ENCODE measurements around the gene RAD51B. TPM values are rescaled to one million over a fixed set of nuclear protein-coding genes. Genes with fewer than 3 reads are reported as not detected.

The RAD51B gene
- total RNA-seq, 1 donor from 2014 or later: 14.7 TPM

GRCh38 chr14:68394118-68394763, 574.7 kb downstream of the RAD51B start:
- DNase-seq (ENCODE audit: low spot score): no peak

DNA sequence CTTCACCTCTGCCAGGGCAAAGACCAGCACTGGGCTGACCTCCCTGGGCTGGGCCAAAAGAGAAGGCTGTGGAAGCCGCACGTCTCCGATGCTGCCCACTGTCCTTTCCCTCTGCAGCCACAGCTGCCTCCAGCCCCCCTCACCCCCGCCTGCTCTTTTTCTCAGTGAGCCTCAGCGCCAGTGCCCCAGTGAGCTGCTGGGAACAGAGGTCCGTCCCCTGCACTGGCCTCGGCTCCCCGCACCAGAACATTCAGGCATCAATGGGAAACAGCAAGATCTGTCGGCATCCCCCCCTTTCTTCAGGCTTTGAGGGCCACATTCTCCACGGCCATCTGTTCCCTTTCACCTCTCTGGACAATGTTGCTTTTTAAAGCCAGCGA, 575.2 kb downstream of the RAD51B start:
- DNase-seq (ENCODE audit: low spot score): no peak

GRCh38 chr14:68395604-68396003, 576.0 kb downstream of the RAD51B start:
- DNase-seq (ENCODE audit: low spot score): no peak

DNA sequence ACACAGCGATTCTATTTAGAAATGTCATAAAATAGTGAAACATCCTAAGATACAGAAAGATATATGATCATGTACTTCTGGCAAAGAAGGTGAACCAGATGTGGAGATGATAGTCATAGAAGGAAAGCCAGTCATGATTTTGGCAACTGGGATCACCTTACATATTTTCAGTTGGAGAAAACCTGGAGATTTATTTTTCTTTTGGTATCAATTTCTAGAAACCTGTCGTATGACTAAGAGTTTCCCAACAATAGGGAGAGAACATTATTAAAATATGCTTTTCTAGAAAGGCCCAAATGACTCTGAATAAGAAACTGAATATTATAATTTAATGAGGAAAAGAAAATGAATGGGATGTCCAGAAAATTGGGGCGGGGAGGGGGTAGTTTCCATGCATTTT, 576.9 kb downstream of the RAD51B start:
- no peak for DNase-seq (ENCODE audit: low spot score)

- DNase-seq (ENCODE audit: low spot score): no peak
Observed at GRCh38 chr14:68397371-68397811, 577.8 kb downstream of the RAD51B start.

GRCh38 chr14:68397822-68398221, 578.2 kb downstream of the RAD51B start:
- no peak for DNase-seq (ENCODE audit: low spot score)

DNA sequence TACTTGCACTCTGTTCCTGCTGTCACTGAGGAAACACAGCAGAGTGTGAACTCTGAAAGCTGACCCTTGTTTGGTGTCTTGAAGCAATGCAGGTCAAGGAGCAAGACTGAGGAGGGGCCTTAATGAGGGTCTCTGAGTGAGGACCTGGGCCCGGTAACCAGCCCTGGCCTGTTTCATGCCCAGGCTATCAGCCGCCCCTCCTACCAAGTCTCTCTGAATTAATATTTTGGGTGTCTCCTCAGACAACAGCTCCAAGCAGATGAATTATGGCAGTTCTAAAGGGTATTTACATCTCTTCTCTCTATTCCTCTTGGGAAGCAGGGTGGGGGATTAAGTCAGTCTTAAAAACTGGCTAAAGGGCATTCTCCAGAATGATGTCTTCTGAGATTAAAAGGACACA, 578.8 kb downstream of the RAD51B start:
- no peak for DNase-seq (ENCODE audit: low spot score)

DNA sequence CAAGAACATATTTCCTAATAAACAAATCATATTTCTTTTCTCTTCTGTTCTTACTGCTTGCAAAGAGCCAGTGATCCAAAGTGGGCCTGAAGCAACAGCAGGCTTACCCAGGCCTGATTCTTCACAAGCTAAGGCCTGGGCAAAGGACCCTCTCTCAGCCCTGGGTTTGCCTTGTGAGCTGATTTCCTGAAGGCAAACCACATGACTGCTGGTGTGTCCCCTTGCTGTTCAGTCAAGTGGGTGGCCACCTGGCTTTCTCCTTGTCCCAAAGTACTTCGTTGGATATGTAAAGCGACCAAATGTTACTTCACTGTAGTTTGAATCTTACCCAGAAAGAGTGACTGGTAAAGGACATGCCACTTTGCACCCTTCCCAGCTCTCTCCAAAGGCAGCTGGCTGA, 580.4 kb downstream of the RAD51B start:
- DNase-seq (ENCODE audit: low spot score): no peak

DNA sequence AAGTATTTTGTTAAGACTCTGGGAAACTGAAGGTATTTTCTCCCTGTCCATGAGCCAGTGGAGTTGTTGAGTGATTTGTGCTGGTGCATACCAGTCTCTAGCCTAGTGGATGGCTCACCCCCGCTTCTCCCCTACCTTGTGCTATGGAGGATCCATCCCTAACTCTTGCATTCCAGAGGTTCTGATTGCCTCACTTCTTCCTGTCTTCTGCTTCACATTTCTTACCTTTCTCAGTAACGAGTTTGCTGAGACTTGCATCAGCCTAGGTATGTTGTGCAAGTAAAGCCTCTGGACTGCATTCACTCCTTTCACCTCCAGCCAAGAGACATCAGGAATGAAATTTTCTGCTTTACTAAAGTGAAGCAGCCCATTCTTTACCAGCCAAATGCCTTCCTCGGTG, 581.7 kb downstream of the RAD51B start:
- no peak for DNase-seq (ENCODE audit: low spot score)

GRCh38 chr14:68401855-68402254, 582.3 kb downstream of the RAD51B start:
- DNase-seq (ENCODE audit: low spot score): no peak

- no peak for DNase-seq (ENCODE audit: low spot score)
Observed at GRCh38 chr14:68402525-68403101, 583.0 kb downstream of the RAD51B start.

DNA sequence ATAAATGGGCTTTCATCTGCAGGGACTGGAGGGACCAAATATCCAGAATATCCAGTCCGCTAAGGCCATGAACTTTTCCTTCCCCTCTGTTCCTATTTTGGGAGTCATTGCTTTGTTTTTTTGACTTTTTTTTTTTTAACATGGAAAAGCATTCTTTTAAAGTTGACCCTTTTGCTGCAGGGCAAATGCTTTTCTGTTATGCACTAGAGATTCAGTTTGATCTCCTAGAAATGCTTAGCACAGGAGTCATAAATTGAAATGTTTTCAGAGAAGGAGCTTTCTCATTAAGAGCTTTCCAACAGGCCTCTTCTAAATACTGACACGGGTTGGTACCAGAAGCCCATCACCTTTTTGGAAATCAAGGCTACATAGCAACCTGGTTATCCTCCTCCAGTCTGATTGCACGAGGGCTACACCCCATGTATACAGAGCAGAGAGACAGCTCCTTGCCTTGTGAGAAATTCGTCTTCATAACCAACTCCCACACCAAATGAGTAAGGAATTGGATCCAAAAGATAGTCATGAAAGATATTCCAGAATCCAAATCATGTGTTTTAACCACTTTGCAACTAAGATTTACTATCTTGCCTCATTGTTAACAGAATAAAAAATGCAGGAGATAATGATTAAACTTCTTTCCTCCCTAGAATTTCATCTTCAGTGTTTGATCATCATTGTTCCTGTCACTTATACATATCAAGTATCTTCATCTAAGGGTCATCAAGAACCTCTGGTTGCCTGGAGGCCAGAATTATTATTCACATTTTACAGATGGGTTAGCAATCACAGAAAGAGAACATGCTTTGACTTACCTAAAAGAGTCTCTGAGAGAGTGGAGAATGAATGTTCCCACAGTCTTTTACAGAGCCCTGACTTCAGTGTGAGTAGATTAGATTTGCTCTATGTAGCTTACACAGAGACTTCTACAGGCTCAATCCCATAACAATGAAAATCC, 583.9 kb downstream of the RAD51B start:
- no peak for DNase-seq (ENCODE audit: low spot score)

GRCh38 chr14:68404146-68404527, 584.6 kb downstream of the RAD51B start:
- DNase-seq (ENCODE audit: low spot score): no peak

- no peak for DNase-seq (ENCODE audit: low spot score)
Observed at GRCh38 chr14:68404652-68405183, 585.1 kb downstream of the RAD51B start.

DNA sequence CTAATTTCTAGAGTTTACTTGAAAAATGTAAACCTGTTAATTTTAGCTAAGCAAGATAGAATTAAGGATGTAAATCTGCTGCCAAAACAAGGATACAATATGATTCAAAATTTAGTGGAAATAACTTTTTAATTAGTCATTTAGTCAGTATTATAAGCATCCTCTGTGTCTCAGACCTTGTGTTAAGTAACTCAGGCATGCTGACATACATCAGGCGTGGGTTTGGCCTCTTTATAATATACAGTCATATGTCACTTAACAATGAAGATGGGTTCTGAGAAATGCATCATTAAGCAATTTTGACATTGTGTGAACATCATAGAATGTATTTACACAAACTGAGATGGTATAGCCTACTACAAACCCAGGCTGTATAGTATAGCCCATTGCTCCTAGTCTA, 586.4 kb downstream of the RAD51B start:
- no peak for DNase-seq (ENCODE audit: low spot score)

GRCh38 chr14:68407285-68407684, 587.7 kb downstream of the RAD51B start:
- no peak for DNase-seq (ENCODE audit: low spot score)

DNA sequence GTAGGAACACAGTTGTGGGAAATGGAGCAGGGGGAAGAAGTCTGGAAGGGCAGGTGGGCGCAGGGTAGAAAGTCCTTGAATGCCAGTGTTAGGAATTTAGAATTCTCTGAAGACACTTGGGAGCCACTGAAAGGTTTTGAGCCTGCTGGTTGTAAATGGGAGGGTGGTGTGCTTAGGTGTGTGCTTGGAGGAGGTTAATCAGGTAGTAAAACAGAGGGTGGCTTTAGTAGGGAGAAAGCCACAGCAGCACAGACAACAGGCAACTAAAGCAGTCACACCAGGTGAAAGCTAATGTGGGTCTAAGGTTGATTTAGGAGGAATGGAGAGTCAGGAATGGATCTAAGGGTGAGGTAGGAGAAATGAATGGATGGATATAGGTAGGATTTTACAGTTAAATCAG, 588.2 kb downstream of the RAD51B start:
- no peak for DNase-seq (ENCODE audit: low spot score)

DNA sequence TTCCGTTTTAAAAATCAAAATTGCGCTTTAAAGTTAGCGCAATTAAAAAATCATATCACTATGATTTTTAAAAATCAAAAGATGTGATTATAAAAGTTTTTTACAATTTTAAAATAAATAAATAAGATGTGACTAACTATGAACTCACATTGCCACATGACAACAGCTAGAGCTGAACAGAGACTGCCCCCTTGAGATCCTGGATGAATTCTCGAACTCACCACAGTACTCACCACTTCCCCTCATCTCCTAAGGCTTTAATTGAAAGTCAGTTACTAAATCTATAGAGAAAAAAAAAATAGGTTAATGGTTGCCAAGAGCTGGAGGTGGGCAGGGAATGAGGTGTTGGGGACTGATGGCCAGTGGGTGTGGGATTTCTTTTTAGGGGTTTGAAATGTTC, 589.1 kb downstream of the RAD51B start:
- no peak for DNase-seq (ENCODE audit: low spot score)

DNA sequence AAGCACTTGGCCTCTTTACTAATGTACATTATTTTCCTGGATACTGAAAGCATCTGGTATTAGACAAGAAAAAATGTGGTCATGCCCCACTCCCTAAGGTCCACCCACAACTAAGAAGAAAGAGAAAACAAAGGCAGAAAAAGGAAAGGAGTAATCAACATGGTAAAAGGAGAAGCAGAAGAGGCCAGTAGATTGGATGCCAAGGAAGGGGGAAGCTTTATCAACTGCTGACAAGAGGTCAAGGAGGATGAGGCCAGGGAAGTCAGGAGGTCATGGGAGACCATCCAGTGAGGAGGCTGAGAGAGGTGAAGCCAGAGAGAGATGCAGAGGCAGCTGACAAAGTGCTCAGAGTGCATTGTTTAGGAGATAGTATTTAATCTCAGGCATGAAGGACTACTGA, 589.8 kb downstream of the RAD51B start:
- DNase-seq (ENCODE audit: low spot score): no peak

DNA sequence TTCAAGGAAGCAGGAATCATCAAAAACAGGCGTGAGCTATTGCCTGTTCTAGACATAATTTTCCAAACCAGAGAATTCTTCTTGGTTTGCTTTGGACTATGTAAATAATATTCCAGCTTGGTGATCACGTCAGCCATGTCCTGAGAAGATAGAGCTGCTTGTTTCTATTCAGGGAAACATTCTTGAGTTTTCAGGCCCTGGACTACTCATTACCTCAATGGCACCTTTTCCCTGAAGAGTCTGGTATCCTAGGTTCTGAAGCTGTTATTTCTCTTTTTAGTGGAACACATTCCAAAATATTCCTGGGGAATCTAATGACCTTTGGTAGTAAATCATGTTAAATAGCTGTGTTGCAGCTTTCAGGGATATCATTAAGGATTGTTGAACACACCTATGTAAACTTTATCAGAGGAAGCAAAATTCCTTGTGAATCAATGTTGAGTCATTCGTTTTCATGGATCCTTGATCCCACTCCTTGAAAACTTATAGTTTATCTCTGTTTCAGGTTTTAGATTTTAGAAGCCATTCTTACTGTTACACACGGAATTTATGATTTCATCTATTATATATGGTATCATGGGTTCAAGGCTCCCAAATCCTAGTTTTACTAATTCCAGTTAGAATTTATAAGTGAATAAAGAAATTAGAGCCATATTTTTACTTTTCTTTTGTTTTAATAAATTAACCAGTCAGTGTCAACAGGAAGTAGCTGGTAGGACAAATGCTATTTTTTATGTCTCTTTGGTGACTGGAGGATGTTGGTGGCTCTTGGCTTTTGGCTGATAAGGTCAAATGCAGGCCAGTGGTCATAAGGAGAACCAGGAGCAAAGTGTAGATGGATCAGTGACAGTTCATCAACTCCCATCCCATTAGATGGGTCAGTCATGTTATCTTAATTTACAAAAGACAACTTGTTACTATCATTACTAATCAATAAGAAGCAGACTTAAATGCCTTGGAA, 593.2 kb downstream of the RAD51B start:
- DNase-seq (ENCODE audit: low spot score): no peak

GRCh38 chr14:68413509-68413908, 593.9 kb downstream of the RAD51B start:
- no peak for DNase-seq (ENCODE audit: low spot score)

Measured in mesenteric fat pad (tissue), 1 donor.